ENCODE measurements around the gene RPRD1B.

The RPRD1B gene

DNA sequence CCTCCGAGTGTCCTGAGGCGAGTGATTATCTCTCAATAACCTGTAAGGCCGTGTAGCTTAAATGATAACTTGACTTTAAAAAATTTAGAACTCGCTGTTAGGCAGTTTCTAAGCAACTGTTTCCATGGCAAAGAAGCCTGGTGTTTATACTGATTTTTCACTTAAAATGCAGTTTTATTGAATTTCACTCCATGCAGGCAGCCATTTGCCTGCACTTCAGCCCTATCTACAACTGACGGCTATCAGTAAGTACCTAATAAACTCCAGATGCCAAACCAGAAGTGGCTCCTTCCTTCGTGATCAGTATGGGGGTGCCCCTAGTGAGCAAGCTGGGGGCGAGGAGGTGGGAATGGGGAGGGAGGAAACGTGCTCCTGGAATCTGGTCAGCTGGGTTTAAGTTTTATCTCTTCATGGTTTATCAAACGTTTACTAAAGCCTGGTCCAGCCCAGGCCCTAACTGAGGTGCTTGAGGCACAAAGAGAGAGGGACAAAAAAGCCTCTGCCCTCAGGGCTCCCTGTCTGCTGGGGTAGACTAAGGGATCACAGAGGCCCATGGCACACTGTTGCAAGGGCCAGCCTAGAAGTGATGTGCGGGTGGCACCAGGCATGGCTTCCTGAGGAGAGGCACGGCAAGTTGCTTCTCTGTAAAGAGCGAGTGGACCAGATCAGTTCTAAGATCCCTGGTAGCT lies 45.8 kb upstream of the RPRD1B start:
- DNase-seq (ENCODE audit: low spot score) = no peak

DNA sequence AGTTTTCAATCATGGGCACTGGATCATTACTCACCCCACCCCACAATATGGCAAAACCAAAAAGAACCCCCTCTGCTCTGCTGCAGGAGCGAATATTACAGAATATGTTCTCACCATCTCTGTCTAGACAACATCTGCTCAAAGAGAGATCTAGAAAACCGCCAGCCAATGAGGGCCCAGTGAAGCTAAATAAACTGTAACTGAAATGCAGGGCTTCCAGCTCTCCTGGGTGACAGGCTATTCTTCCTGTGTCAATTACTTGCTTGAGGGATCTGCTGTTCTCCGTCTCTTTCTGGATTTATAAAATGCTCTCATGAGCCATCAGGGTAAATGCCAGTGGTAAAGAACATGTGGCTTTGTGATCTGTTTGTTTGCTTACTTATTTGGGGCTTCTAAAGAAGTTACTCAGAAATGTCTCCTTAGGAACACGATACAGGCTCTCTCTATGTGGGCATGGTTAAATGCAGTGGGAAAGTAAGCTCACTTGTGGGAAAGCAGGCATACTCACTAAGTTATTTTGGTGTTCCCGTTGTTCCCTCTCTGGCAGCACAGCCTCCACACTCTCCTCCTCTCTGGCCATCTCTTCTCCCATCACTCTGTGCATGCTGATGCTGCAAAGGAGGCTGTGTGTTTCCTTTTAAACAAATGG lies 45.1 kb upstream of the RPRD1B start:
- TF ChIP-seq, protein P1, sequence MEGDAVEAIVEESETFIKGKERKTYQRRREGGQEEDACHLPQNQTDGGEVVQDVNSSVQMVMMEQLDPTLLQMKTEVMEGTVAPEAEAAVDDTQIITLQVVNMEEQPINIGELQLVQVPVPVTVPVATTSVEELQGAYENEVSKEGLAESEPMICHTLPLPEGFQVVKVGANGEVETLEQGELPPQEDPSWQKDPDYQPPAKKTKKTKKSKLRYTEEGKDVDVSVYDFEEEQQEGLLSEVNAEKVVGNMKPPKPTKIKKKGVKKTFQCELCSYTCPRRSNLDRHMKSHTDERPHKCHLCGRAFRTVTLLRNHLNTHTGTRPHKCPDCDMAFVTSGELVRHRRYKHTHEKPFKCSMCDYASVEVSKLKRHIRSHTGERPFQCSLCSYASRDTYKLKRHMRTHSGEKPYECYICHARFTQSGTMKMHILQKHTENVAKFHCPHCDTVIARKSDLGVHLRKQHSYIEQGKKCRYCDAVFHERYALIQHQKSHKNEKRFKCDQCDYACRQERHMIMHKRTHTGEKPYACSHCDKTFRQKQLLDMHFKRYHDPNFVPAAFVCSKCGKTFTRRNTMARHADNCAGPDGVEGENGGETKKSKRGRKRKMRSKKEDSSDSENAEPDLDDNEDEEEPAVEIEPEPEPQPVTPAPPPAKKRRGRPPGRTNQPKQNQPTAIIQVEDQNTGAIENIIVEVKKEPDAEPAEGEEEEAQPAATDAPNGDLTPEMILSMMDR (IDR thresholded peaks at IDR 0.05; ENCODE audit: poor library complexity, severe bottlenecking) = no peak
- Histone ChIP-seq H3K4me1 (ENCODE audit: insufficient read depth, poor library complexity, severe bottlenecking) (peaks cover 41% of the 10 kb centered on the region), H3K27me3 (ENCODE audit: insufficient read depth, poor library complexity, severe bottlenecking) (no peaks in the 10 kb centered on the region), H3K27ac (ENCODE audit: poor library complexity, severe bottlenecking) (peak overlapping the region; percentile 85), H3K36me3 (ENCODE audit: low read depth) (peaks cover 66% of the 10 kb centered on the region), H3K4me3 (ENCODE audit: severe bottlenecking) (no peak overlapping the region), H3K9me3 (ENCODE audit: severe bottlenecking) (no peaks in the 10 kb centered on the region)
- ATAC-seq (ENCODE audit: low read depth) (no peak), DNase-seq (ENCODE audit: low spot score) (no peak)

More for the DNA sequence above, 45.8 kb upstream of the RPRD1B start:
- H3K27me3 ChIP-seq (ENCODE audit: insufficient read depth, poor library complexity, severe bottlenecking) = no peaks in the 10 kb centered on the region
- H3K36me3 ChIP-seq (ENCODE audit: low read depth) = peaks cover 71% of the 10 kb centered on the region
- no peak for ATAC-seq (ENCODE audit: low read depth)
- TF ChIP-seq, protein P1 (IDR thresholded peaks at IDR 0.05; ENCODE audit: poor library complexity, severe bottlenecking) = no peak
- peaks cover 36% of the 10 kb centered on the region for H3K4me1 ChIP-seq (ENCODE audit: insufficient read depth, poor library complexity, severe bottlenecking)
- H3K27ac ChIP-seq (ENCODE audit: poor library complexity, severe bottlenecking) = no peak overlapping the region
- H3K9me3 ChIP-seq (ENCODE audit: severe bottlenecking) = no peaks in the 10 kb centered on the region
- no peak overlapping the region for H3K4me3 ChIP-seq (ENCODE audit: severe bottlenecking)

DNA sequence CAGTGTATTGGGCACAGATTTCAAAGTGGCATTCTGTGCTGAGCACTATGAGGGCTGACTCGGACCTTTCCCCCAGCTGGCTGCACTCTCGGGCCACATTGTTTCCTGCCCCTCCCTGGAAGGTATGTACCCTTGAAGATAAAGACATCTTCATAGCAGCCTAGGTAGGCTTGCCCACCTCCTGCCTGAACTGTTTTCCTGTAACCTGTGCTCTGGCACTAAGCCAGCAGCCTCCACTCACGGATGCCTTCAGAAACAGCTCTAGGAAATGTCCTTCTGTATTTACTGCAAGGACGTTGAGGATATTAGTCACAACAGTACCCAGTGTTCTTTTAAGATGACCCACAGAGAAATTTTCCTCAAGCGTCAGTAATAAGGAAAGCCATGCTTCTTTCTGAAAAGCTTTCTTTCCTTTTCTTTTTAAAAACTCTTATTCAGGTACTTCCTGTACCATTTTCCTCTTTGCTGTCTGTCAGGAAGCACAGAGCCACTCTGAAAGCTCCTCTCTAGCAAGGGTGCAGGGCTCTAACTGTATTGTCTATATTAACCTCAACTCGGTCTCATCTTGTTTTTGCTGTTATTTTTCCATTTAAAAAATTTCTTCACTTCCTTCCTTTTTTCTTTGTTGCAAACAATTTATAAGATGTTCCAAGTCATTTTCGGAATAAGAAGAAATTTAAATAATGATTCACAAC lies 43.8 kb upstream of the RPRD1B start:
- no peaks in the 10 kb centered on the region for H3K27me3 ChIP-seq (ENCODE audit: insufficient read depth, poor library complexity, severe bottlenecking)
- peak overlapping the region; percentile 85 for H3K27ac ChIP-seq (ENCODE audit: poor library complexity, severe bottlenecking)
- no peak overlapping the region for H3K4me3 ChIP-seq (ENCODE audit: severe bottlenecking)
- no peak for DNase-seq (ENCODE audit: low spot score)
- peaks cover 53% of the 10 kb centered on the region for H3K4me1 ChIP-seq (ENCODE audit: insufficient read depth, poor library complexity, severe bottlenecking)
- H3K36me3 ChIP-seq (ENCODE audit: low read depth) = peaks cover 71% of the 10 kb centered on the region
- ATAC-seq (ENCODE audit: low read depth) = peak; percentile 11
- TF ChIP-seq, protein P1 (IDR thresholded peaks at IDR 0.05; ENCODE audit: poor library complexity, severe bottlenecking) = no peak
- no peaks in the 10 kb centered on the region for H3K9me3 ChIP-seq (ENCODE audit: severe bottlenecking)

- DNase-seq (ENCODE audit: low spot score) (peak; percentile 92), ATAC-seq (ENCODE audit: low read depth) (peak; percentile 69)
- Histone ChIP-seq H3K27me3 (ENCODE audit: insufficient read depth, poor library complexity, severe bottlenecking) (no peaks in the 10 kb centered on the region), H3K27ac (ENCODE audit: poor library complexity, severe bottlenecking) (peak overlapping the region; percentile 85), H3K4me3 (ENCODE audit: severe bottlenecking) (no peak overlapping the region), H3K9me3 (ENCODE audit: severe bottlenecking) (no peaks in the 10 kb centered on the region), H3K4me1 (ENCODE audit: insufficient read depth, poor library complexity, severe bottlenecking) (peaks cover 62% of the 10 kb centered on the region), H3K36me3 (ENCODE audit: low read depth) (peaks cover 74% of the 10 kb centered on the region)
- TF ChIP-seq, protein P1 (IDR thresholded peaks at IDR 0.05; ENCODE audit: poor library complexity, severe bottlenecking) = no peak
Measured at GRCh38 chr20:37990571-37991151, 42.9 kb upstream of the RPRD1B start.

Measured in RWPE2 (cell line).